ENCODE results near the gene CBX4.

DNA sequence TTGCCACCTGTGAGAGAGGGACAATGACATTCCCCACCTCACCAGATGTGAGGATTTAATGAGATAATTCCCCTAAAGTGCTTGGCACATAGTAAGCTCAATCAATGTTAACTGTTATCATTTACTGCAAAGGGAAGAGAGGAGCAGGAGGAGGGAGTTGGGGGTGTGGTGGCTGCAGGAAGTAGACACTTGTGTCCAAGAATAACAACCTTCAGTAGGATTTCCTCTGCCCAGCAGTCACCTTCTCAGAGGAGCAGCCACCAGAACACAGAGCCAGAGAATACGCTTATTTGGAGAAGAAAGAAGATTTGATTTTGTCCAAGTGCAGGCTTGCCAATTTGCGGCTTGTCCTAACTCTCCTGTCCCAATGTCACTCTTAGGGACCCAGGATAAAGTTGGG, 10.2 kb downstream of the CBX4 start:
- TF ChIP-seq CTCF (IDR thresholded peaks at IDR 0.05) (no peak), EZH2phosphoT487 (IDR thresholded peaks at IDR 0.05) (no peak)
